HG03575 (cell line): ENCODE data around the gene BRD1.

Experiments
- ATAC-seq: cut with Tn5 transposase; IDR thresholded peaks from one replicate; pipeline ENCODE4 v1.9.1; 2021; ENCODE audit not compliant: unreplicated experiment, insufficient number of reproducible peaks, low FRiP score; ENCODE audit errors: extremely low read depth

BRD1 gene

DNA sequence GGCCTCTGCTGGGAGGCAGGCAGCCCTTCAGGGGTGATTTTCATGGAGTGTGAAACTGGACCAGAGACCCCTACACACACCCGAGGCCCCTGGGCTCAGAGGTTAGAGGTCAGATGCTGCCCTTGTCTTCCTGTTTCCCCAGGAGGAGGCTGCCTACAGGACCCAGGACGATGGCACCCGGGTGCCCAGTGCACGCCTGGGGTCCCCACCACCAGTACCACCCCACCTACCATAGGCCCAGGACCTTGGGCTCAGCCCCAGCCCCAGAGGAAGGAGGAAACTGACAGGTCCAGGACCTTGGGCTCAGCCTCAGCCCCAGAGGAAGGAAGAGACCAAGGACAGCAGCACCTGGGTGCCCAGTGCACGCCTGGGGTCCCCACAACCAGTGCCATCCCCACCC is 79.2 kb downstream of the BRD1 start:
- no peak for ATAC-seq

DNA sequence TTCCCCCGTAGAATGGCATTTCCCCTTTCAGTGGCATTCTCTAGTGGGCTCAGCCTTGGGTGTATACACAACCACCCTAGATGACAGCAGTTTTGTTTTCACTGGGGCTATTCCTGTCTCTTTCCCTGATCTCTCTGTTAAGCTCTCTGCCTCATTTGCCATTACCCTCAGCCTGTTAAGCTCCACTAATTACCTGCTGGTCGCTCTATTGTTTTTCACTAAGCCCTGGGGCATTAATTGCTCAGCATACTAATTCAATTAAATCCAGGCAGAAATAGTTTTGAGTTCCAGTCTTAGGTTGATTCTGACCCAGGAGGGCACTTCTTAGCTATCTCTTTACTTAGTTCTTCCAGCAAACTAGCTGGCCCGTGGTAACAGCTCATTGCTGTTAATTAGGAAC is 80.0 kb downstream of the BRD1 start:
- no peak for ATAC-seq

DNA sequence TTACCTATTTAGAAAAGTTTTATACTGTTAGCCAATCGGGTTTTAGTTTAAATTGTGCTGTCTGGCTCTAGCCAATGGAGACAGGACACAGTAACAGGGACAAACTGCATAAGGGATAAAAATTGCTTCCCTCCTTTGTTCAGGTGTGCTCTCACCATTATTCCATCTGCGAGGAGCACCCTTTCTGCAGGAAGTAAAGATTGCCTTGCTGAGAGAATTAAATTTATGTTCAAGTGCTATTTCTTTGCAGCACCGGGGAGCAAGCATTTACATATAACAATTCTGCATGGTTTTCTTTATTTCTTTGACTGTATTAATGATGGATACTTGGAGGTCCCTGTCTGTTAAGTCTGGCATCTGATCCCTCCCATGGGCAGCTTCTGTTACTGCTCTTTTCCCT is 80.5 kb downstream of the BRD1 start:
- ATAC-seq, result no peak

GRCh38 chr22:49746065-49746464 is 81.6 kb downstream of the BRD1 start:
- ATAC-seq, result no peak

GRCh38 chr22:49740242-49740641 is 87.4 kb downstream of the BRD1 start:
- ATAC-seq, result no peak

GRCh38 chr22:49739138-49739537 is 88.5 kb downstream of the BRD1 start:
- ATAC-seq, result no peak

GRCh38 chr22:49738566-49738965 is 89.1 kb downstream of the BRD1 start:
- no peak for ATAC-seq

GRCh38 chr22:49738006-49738405 is 89.7 kb downstream of the BRD1 start:
- ATAC-seq, result no peak

DNA sequence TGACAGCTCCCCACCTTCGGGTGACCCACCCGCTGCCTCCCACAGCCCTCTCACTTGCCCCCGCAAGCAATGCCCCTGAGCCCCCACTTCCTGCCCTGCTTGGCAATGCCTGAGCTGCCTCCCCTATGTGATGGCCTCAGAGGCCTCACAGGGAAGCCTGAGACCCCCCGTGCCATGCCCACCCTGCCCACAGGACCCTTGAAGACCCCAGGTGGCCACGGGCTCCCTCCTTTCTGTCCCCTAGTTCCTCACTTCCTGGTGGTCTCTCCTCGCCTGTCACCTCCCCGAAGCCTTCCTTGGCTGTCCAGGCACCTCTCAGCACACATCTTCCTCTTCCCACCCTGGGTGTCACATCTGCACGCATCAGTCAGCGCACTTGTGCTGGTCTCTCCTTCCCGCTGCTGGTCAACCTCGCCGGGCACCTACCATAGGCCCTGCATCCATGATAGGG is 90.5 kb downstream of the BRD1 start:
- no peak for ATAC-seq

- ATAC-seq, result no peak
Measured at GRCh38 chr22:49736538-49736937, 91.1 kb downstream of the BRD1 start.

- ATAC-seq, result no peak
Measured at GRCh38 chr22:49735901-49736421, 91.7 kb downstream of the BRD1 start.

GRCh38 chr22:49735411-49735900 is 92.2 kb downstream of the BRD1 start:
- no peak for ATAC-seq

GRCh38 chr22:49734882-49735281 is 92.8 kb downstream of the BRD1 start:
- ATAC-seq, result no peak

DNA sequence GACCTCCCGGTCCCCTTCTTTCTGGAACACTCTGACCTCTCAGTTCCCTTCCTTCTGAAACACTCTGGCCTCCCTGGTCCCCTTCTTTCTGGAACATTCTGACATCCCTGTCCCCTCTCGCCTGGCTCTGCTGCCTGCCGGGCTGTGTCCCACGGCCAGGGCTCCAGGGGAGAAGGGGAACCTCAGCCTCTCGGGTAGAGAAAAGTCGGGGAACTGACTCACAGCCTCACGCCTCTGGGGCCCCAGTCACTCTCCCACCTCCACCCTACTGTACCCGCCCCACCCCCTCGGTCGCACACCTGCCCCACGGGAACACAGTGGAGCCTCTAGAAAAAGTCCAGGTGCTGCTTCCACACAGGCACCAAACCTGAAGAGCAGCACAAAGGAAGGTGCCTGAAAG is 93.3 kb downstream of the BRD1 start:
- no peak for ATAC-seq

GRCh38 chr22:49733631-49734030 is 94.0 kb downstream of the BRD1 start:
- ATAC-seq, result no peak

DNA sequence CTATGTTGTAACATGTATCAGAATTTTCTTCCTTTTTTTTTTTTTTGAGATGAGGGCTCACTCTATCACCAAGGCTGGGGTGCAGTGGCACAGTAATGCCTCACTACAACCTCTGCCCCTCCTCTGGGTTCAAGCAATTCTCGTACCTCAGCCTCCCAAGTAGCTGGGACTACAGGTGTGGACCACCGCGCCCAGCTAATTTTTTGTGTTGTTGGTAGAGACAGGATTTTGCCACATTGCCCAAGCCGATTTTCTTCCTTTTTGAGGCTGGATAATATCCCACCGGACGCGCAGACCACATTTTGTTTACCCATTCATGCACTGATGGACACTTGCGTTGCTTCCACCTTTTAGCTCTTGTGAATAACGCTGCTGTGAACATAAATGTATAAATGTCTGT is 97.0 kb downstream of the BRD1 start:
- no peak for ATAC-seq

- ATAC-seq, result no peak
Measured at GRCh38 chr22:49728570-49729271, 99.0 kb downstream of the BRD1 start.

GRCh38 chr22:49727881-49728569 is 99.6 kb downstream of the BRD1 start:
- ATAC-seq, result no peak

DNA sequence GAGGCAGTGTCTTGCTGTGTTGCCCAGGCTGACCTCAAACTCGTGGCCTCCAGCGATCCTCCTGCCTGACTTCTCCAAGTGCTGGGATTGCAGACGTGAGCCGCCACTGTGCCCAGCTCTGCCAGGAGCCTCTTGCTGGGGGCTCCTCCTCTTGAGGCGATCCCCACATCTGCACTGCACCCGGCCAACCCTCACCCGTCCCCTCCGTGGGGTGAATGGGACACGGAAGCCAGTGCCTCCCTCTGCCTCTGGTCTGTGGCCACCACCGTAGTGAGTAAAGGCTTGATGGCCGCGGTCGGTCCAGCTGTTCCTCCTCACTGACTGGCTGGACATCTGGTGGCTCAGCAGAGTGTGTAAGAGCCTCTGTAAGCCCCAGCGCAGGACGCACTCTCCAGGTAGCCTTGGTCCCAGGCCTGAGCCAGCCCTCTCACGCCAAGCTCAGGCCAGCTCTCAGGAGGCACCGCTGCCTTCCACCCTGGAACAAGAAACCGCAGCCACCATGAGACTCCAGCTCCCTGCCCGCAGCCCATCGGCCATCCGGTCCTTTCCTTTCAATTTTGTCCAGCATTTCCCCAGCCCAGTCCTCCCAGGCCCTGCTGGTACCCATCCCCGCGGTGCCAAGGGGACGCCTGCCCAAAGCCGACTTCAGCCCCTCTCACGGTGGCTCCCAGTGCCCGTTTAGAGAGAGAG is 100.3 kb downstream of the BRD1 start:
- ATAC-seq, result no peak

GRCh38 chr22:49726701-49727101 is 101.0 kb downstream of the BRD1 start:
- no peak for ATAC-seq
